OCI-LY7 (cell line): ENCODE results near the gene ACER3.

Experiments
- CTCF ChIP-seq: fragments of 200-600 bp; sonication (generic); conservative IDR thresholded peaks from 2 replicates; pipeline ENCODE4 v1.5.1; 2014; ENCODE audit warnings: mild to moderate bottlenecking, antibody characterized with exemption, low read length, moderate library complexity, mixed read lengths
- EZH2phosphoT487 ChIP-seq: fragments of 200-600 bp; sonication (generic); IDR thresholded peaks from 2 replicates; pipeline ENCODE4 v1.6.1; 2018; ENCODE audit warnings: low read depth, borderline replicate concordance, mild to moderate bottlenecking, mixed run types, antibody characterized with exemption, low read length, moderate library complexity, mixed read lengths

DNA sequence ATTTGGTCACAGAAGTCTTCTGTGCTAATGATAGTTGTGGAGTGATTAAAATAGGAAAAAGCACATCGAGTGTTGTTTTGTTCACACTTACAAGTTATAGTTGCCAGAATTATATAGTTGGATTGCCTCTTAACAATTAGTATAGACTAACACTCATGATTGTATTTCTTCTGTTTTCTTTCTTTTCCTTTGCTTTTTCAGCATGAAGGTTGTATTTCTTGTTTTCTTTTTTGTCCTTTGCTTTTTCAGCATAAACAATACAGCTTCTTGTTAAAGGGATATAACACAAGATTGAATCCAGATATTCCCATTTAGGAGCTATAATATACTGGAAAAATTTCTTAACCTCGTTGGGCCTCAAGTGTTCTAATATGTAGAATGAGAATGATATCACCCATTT is 31.1 kb downstream of the ACER3 start:
- no peak for TF ChIP-seq CTCF
- no peak for TF ChIP-seq EZH2phosphoT487
